HG02623 (cell line): ENCODE measurements around the gene MARCHF2.

Source experiments
- ATAC-seq: cut with Tn5 transposase; IDR thresholded peaks from one replicate; pipeline ENCODE4 v1.9.1; 2021; ENCODE audit warnings: moderate library complexity; ENCODE audit not compliant: unreplicated experiment

The MARCHF2 gene

GRCh38 chr19:8451885-8452284 lies 38.8 kb downstream of the MARCHF2 start:
- no peak for ATAC-seq

GRCh38 chr19:8452446-8453123 lies 39.5 kb downstream of the MARCHF2 start:
- ATAC-seq, result no peak

GRCh38 chr19:8453616-8454015 lies 40.5 kb downstream of the MARCHF2 start:
- no peak for ATAC-seq

- ATAC-seq, result no peak
These were observed 41.1 kb downstream of the MARCHF2 start for GRCh38 chr19:8454218-8454617.

GRCh38 chr19:8455018-8455417 lies 41.9 kb downstream of the MARCHF2 start:
- ATAC-seq, result no peak

GRCh38 chr19:8456064-8456463 lies 43.0 kb downstream of the MARCHF2 start:
- ATAC-seq, result no peak

- ATAC-seq, result no peak
These were observed 44.1 kb downstream of the MARCHF2 start for GRCh38 chr19:8457209-8457608.

GRCh38 chr19:8457827-8458226 lies 44.7 kb downstream of the MARCHF2 start:
- ATAC-seq, result no peak

- no peak for ATAC-seq
These were observed 45.3 kb downstream of the MARCHF2 start for GRCh38 chr19:8458380-8458779.

GRCh38 chr19:8459095-8459494 lies 46.0 kb downstream of the MARCHF2 start:
- ATAC-seq, result no peak

GRCh38 chr19:8459520-8460270 lies 46.6 kb downstream of the MARCHF2 start:
- no peak for ATAC-seq

- no peak for ATAC-seq
These were observed 47.6 kb downstream of the MARCHF2 start for GRCh38 chr19:8460516-8461298.

GRCh38 chr19:8461376-8461775 lies 48.3 kb downstream of the MARCHF2 start:
- ATAC-seq, result no peak

GRCh38 chr19:8461891-8462290 lies 48.8 kb downstream of the MARCHF2 start:
- no peak for ATAC-seq

- no peak for ATAC-seq
These were observed 49.5 kb downstream of the MARCHF2 start for GRCh38 chr19:8462571-8462970.

- ATAC-seq, result no peak
These were observed 50.3 kb downstream of the MARCHF2 start for GRCh38 chr19:8463365-8463764.

GRCh38 chr19:8466018-8466417 lies 52.9 kb downstream of the MARCHF2 start:
- no peak for ATAC-seq

GRCh38 chr19:8468124-8468523 lies 55.0 kb downstream of the MARCHF2 start:
- ATAC-seq, result no peak

- no peak for ATAC-seq
These were observed 55.8 kb downstream of the MARCHF2 start for GRCh38 chr19:8468761-8469373.

- ATAC-seq, result no peak
These were observed 56.7 kb downstream of the MARCHF2 start for GRCh38 chr19:8469613-8470368.
